HG03066 (cell line): ENCODE results near the gene TRIP13.

ENCODE experiments used
- ATAC-seq: cut with Tn5 transposase; IDR thresholded peaks from one replicate; pipeline ENCODE4 v1.9.1; 2021; ENCODE audit warnings: low read depth; ENCODE audit not compliant: unreplicated experiment

Gene TRIP13

GRCh38 chr5:949815-950560, 57.3 kb downstream of the TRIP13 start:
- ATAC-seq: no peak

DNA sequence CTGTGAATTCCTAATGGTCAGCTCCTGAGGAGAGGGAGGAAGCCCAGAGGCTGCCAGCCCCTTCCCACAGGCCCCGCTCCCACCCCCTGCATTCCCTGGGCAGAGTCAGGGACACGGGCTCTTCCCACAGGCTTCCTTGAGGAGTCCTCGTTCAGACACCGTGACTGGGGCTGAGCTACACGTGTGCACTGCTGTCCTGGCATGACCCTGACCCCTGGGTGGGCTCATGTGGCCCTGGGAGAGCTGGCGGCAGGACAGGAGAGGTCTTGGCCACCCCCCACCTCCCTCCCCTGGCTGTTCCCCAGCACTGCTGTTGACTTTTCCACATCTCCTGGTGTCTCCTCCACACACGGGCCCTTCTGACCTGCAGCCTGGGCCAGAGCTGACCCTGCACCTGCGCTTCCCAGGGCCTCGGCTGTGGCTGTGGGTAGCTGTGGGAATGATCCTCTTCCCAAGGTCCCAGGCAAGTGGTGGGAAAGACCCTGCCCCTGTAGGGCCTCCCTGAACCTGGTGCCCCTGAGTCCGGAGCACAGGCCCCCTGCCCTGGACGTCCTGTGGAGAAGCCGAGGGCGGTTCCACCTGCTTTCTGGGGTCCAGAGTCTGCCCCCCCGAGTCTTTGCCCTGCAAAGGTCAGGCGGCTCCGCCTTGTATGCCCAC, 59.4 kb downstream of the TRIP13 start:
- ATAC-seq: no peak

DNA sequence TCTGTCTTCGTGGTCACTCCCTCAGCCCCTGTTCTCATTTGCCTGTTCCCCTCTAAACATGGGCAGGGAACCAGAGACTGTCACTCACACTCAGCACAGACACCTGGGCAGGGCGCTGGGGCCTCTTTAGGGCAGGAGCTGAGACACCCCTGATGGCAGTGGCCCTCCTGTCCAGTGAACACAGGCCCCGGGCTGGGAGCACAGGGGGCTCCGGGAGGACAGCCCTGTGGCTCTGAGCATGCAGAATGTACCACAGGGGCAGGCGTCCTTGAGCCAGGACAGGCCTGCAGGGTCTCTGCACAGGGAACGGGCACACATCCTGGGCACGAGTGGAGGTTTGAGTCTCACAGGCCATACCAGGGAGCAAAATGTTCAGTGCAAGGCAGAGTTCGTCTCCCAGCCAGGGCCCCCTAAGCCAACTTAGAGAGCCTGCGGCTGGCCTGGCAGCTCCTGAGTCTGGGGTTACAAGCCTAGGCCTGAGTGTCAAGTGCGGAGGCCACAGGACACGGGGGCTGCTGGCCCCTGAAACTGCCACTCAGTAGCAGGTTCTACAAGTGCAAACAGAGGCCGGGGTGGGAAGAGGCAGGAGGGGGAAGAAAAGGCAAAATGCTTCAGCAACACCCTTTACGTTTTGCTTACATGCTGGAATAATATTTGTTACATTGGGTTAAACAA, 60.0 kb downstream of the TRIP13 start:
- ATAC-seq: no peak

- ATAC-seq: no peak
Observed at GRCh38 chr5:953535-954449, 61.1 kb downstream of the TRIP13 start.

- ATAC-seq: no peak
Observed at GRCh38 chr5:955886-956761, 63.4 kb downstream of the TRIP13 start.

DNA sequence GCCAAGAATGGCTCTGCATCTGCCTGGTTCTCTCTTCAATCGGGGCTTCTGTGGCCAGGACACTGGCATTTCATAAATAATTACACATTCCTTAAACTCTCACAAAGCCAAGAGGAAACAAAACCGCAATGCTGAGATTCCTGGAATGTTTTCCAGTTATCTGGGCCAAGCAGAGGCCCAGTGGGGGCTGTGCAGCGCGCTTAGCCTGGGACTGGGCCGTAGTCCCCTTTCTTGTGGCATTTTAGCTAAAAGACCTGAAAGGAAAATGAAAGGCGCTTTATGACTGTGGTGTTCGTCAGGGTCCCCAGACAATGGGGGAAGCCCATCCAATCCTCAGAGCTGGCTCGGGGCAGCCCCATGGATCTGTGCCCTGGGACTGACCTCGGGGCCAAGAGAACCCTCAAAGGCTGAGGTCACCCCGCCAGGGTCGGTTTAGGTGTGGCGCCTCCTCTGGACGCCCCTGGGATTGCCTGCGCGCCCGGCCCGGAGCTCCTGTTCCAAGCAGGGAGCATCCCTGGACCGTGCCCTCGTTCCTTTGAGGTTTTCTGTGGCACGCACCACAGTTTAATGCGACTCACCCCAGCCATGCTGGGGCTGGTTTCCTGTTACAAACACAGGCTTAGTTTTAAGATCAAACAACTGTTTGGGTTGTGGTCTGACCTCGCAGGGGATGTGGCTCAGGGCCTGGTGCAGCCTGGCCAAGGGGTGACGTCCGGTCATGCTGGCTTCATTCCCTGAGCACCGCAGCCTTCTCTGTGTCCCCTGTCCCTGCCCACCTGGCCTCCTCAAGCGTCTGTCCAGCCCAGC, 64.5 kb downstream of the TRIP13 start:
- no peak for ATAC-seq

GRCh38 chr5:957748-958485, 65.2 kb downstream of the TRIP13 start:
- no peak for ATAC-seq

GRCh38 chr5:958701-959571, 66.3 kb downstream of the TRIP13 start:
- no peak for ATAC-seq

DNA sequence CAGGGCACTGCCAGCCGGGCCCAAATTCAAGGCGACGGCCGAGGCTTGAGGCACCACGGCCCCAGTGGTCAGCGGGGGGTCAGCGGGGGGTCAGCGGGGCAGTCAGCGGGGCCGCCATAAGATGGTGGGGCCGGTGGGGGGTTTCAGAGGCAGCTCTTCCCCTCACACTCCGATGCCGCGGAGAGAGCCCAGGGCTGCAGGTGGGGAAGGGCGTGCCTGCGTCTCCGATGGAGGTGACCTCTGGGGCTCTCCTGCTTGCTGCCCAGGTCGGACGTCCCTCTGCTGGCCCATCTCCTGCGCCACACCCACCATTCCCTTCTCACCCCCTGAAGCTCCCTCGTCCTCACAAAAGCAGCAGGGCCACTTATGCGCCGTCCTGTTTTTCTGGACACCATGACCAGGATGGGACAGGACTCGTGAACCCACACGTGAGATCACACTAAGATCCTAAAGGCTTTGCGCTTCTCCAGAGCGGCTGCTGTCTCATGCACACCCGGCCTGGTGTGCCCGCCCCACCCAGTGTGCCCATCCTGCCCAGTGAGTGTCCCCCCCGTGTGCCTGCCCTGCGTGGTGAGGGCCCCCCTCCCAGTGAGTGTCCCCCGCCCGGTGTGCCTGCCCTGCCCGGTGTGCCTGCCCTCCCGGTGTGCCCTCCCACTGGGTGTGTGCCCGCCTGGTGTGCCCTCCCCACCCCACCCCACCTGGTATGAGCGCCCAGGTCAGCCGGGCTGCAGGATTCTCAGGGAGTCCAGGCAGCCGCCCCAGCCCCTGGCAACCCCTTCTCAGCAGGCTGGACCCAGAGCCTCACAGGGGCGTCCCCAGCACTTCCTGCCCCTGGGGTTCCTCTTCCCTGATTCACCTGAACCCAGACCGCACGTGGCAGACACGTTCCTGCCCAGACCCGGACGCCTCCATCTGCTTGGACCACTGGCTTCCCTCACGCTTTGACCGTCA, 67.2 kb downstream of the TRIP13 start:
- ATAC-seq: no peak

GRCh38 chr5:960551-960950, 67.9 kb downstream of the TRIP13 start:
- ATAC-seq: no peak

- no peak for ATAC-seq
Observed at GRCh38 chr5:961002-961710, 68.5 kb downstream of the TRIP13 start.

GRCh38 chr5:961711-962240, 69.1 kb downstream of the TRIP13 start:
- no peak for ATAC-seq

DNA sequence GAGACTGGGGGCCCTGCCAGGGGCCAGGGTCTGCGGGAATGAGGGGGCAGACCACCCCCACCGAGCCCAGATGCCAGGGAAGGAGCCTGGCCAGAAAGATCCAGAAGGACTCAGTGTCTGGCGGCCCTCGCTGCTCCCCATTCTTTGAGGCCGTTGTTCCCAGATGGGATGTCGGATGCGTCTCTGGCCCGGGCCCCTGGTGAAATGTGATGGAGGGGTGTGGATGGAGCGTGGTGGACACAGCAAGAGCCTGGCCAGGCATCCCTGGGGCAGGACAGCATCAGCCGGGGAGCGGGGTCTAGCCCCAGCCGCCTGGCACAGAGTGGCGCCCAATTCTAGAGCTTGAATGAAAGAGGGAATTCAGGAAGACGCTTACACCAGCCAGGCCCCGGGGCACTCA, 69.7 kb downstream of the TRIP13 start:
- no peak for ATAC-seq

DNA sequence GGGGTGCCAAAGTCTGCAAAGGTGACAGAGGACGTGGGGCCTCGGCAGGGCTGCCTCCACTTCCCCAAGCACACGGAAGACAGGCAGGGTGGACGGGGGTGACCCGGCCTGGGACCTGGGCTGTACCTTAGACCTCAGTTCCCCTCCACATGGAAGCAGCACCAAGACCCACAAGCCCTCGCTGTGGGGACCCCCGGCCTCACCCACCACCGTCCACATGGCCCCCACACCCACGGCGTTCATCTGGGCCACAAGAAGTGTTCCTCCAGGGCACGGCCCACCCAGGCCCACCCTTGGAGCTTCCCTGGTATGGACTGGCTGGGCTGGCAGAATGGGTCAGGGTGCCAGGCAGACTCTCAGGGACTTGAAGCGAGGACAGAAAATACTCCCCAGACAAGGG, 70.1 kb downstream of the TRIP13 start:
- ATAC-seq: no peak

GRCh38 chr5:963310-963672, 70.6 kb downstream of the TRIP13 start:
- ATAC-seq: peak; percentile 19
